K562 (cell line): ENCODE results near the gene IGSF23. TPM values are rescaled to one million over a fixed set of nuclear protein-coding genes. Genes with fewer than 3 reads are reported as not detected.

Source experiments
- CUX1 ChIP-seq: fragments of 200-800 bp; sonication (Bioruptor generic); IDR thresholded peaks from 2 replicates; pipeline ENCODE4 v1.6.1; 2016; ENCODE audit warnings: missing genetic modification characterization, missing compliant biosample characterization
- FOXA1 ChIP-seq: fragments of 450-650 bp; IDR thresholded peaks from 2 replicates; pipeline ENCODE4 v1.6.1; 2016; ENCODE audit warnings: mild to moderate bottlenecking, borderline replicate concordance
- IRF2 ChIP-seq: sonication (generic); formaldehyde crosslinking; IDR thresholded peaks from 2 replicates; pipeline ENCODE4 v1.8.1; 2022; ENCODE audit warnings: mild to moderate bottlenecking, missing genetic modification reagents
- MLLT1 ChIP-seq, 2 experiments: fragments of 450-650 bp; IDR thresholded peaks; 2 replicates each; pipeline ENCODE4 v1.6.1; 2016
- NBN ChIP-seq: fragments of 450-650 bp; IDR thresholded peaks from 2 replicates; pipeline ENCODE4 v1.6.1; 2016; ENCODE audit warnings: low read depth, mild to moderate bottlenecking
- SMARCA4 ChIP-seq: fragments of 450-650 bp; IDR thresholded peaks from 2 replicates; pipeline ENCODE4 v1.6.1; 2016
- ZBTB40 ChIP-seq, 2 experiments: fragments of 450-650 bp in 1 of 2; sonication (generic) in 1 of 2; formaldehyde crosslinking in 1 of 2; IDR thresholded peaks; 2 replicates each; pipeline versions ENCODE4 v1.7.1 to v1.9.0; 2016 to 2022; ENCODE audit warnings: inconsistent platforms in 1 of 2, mild to moderate bottlenecking in 1 of 2, missing genetic modification reagents in 1 of 2
- ZNF121 ChIP-seq: sonication (generic); formaldehyde crosslinking; conservative IDR thresholded peaks from 2 replicates; pipeline ENCODE4 v1.8.0; 2022; ENCODE audit warnings: missing genetic modification reagents
- ZNF311 ChIP-seq: fragments of 250-450 bp; sonication (Bioruptor Pico); IDR thresholded peaks from 2 replicates; pipeline ENCODE4 v1.4.0; 2020; ENCODE audit warnings: mild to moderate bottlenecking, moderate library complexity
- ZNF512 ChIP-seq: IDR thresholded peaks from 2 replicates; pipeline ENCODE4 v1.6.1; 2016; ENCODE audit warnings: missing genetic modification characterization, missing compliant biosample characterization
- polyA plus RNA-seq, 8 experiments: library from polyadenylated mRNA; depleted of rRNA in 4 of 8; stranded (reverse) in 5 of 8; unstranded in 3 of 8; fragments of >200 nt; fragmentation: Nextera tagmentation in 2 of 8; fragmentation: Illumina TruSeq in 1 of 8; extraction: Ambion mirVana in 2 of 8; extraction: Trizol in 1 of 8; gene quantifications; 2 replicates each; pipeline versions ENCODE4 v1.2.1 to v1.2.3, GENCODE V29; 2011 to 2014; ENCODE audit warnings: inconsistent platforms in 1 of 8, missing spikeins in 1 of 8
- total RNA-seq, 7 experiments: library from RNA; depleted of rRNA in 6 of 7; stranded (reverse); fragments of >200 nt in 6 of 7; fragmentation: Illumina TruSeq in 2 of 7; extraction: Trizol in 2 of 7; gene quantifications; 2 replicates each; pipeline versions ENCODE4 v1.2.1 to v1.2.3, GENCODE V29; 2011 to 2021; ENCODE audit warnings: low replicate concordance in 1 of 7

The IGSF23 gene
- total and polyA plus RNA-seq, 9 of the 15 experiments (the other 6 are each of a cell fraction or from before 2014, with no cell fraction given): not detected

- TF ChIP-seq ZBTB40 (IDR thresholded peaks at IDR 0.05) (no peak), ZBTB40 (CRISPR knock-in tag; IDR thresholded peaks at IDR 0.05) (no peak), ZNF311 (CRISPR knock-in tag) (no peak), SMARCA4 (peak; percentile 59; the same call in 1 of the 2 replicates), MLLT1 (IDR thresholded peaks at IDR 0.05) (0 out of 4 replicates have a peak, but pooled peaks of 1 of the 2 experiments have one; percentile 23), NBN (0 out of 2 replicates have a peak, but pooled peaks have one; percentile 39), ZNF121 (no peak), IRF2 (CRISPR knock-in tag) (no peak), FOXA1 (no peak), ZNF512 (tag) (peak; percentile 62; the same call in 1 of the 2 replicates), CUX1 (CRISPR knock-in tag) (no peak)
Observed at GRCh38 chr19:44642377-44642776, 29.0 kb downstream of the IGSF23 start (continued).
